Karpas-422 (cell line): ENCODE results near the gene TRABD2B. TPM values are rescaled to one million over a fixed set of nuclear protein-coding genes. Genes with fewer than 3 reads are reported as not detected.

ENCODE experiments used
- DNase-seq: peaks from one replicate; pipeline ENCODE4 v3.0.0-alpha.2; 2015
- H2AFZ ChIP-seq: fragments of 200-600 bp; sonication (generic); 2 replicates; pipeline ENCODE4 v1.6.1; 2014; ENCODE audit warnings: antibody characterized with exemption, low read length, mixed read lengths
- H3K27ac ChIP-seq: fragments of 200-600 bp; sonication (generic); 2 replicates; pipeline ENCODE4 v1.5.1; 2014; ENCODE audit warnings: mild to moderate bottlenecking, low read length, moderate library complexity
- H3K27me3 ChIP-seq: fragments of 200-600 bp; sonication (generic); 2 replicates; pipeline ENCODE4 v1.6.1; 2014; ENCODE audit warnings: low read length, mixed read lengths
- H3K36me3 ChIP-seq: fragments of 200-600 bp; sonication (generic); 2 replicates; pipeline ENCODE4 v1.6.1; 2014; ENCODE audit warnings: low read length, mixed read lengths; ENCODE audit not compliant: insufficient read depth
- H3K4me1 ChIP-seq: fragments of 200-600 bp; sonication (generic); 2 replicates; pipeline ENCODE4 v1.6.1; 2014; ENCODE audit warnings: mild to moderate bottlenecking, low read length, mixed read lengths
- H3K4me2 ChIP-seq: fragments of 200-600 bp; sonication (generic); 2 replicates; pipeline ENCODE4 v1.6.1; 2014; ENCODE audit warnings: low read length, low read depth, mild to moderate bottlenecking; ENCODE audit not compliant: poor library complexity, severe bottlenecking
- H3K4me3 ChIP-seq: fragments of 200-600 bp; sonication (generic); 2 replicates; pipeline ENCODE4 v1.5.1; 2014; ENCODE audit warnings: mild to moderate bottlenecking, antibody characterized with exemption, low read length, mixed read lengths
- H3K79me2 ChIP-seq: fragments of 200-600 bp; sonication (generic); 2 replicates; pipeline ENCODE4 v1.6.1; 2014; ENCODE audit warnings: mild to moderate bottlenecking, low read length, mixed read lengths
- H3K9ac ChIP-seq: fragments of 200-600 bp; sonication (generic); 2 replicates; pipeline ENCODE4 v1.6.0; 2014; ENCODE audit warnings: low read length
- H3K9me2 ChIP-seq: fragments of 200-600 bp; sonication (generic), shearing (Covaris generic); replicated peaks from 2 replicates; pipeline ENCODE4 v1.6.0; 2014; ENCODE audit warnings: mild to moderate bottlenecking, low read length, moderate library complexity; ENCODE audit not compliant: insufficient read depth
- H3K9me3 ChIP-seq: fragments of 300-700, 200-600 bp; sonication (generic); 2 replicates; pipeline ENCODE4 v1.6.1; 2014; ENCODE audit warnings: low read length, mixed read lengths
- H4K20me1 ChIP-seq: fragments of 200-600 bp; sonication (generic); 2 replicates; pipeline ENCODE4 v1.6.1; 2014; ENCODE audit warnings: mild to moderate bottlenecking, antibody characterized with exemption, low read length, low read depth; ENCODE audit not compliant: insufficient read depth
- total RNA-seq: library from RNA; depleted of rRNA; stranded (reverse); fragments of >200 nt; shearing (Covaris generic); gene quantifications from 2 replicates; pipeline ENCODE4 v1.2.3, GENCODE V29; 2014; ENCODE audit warnings: low replicate concordance

Gene TRABD2B
- total RNA-seq, 1 experiment from 2014 or later, result not detected

DNA sequence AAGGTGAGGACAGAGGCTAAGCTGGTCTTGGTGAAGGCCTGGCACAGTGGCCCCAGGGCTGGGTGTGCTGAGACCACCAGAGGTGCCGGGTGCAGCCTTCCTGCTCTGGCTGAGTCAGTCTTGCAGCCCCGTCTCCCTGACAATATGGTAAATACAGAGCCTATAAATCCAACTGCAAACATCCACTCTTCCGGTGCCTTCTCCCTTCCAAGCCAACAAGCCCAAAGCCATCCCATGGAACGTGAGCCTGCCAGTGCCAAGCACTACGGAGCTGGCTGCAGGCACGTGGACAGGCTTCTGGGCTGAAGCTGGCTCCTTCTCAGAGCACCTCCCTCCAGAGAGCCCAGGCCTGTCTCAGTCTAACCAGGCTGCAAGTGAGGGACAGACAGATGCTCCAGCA lies 70.0 kb downstream of the TRABD2B start:
- Histone ChIP-seq H2AFZ (no peak overlapping the region), H4K20me1 (no peaks in the 10 kb centered on the region), H3K9me3 (no peaks in the 10 kb centered on the region), H3K27ac (no peak overlapping the region), H3K79me2 (no peaks in the 10 kb centered on the region), H3K4me3 (no peak overlapping the region), H3K9me2 (no peaks in the 10 kb centered on the region), H3K4me1 (peaks cover 5% of the 10 kb centered on the region; the same call in 1 of the 2 replicates), H3K27me3 (0 out of 2 replicates have a peak, but pooled peaks cover 2% of the 10 kb centered on the region), H3K9ac (no peak overlapping the region), H3K4me2 (no peak overlapping the region), H3K36me3 (no peaks in the 10 kb centered on the region)
- no peak for DNase-seq

DNA sequence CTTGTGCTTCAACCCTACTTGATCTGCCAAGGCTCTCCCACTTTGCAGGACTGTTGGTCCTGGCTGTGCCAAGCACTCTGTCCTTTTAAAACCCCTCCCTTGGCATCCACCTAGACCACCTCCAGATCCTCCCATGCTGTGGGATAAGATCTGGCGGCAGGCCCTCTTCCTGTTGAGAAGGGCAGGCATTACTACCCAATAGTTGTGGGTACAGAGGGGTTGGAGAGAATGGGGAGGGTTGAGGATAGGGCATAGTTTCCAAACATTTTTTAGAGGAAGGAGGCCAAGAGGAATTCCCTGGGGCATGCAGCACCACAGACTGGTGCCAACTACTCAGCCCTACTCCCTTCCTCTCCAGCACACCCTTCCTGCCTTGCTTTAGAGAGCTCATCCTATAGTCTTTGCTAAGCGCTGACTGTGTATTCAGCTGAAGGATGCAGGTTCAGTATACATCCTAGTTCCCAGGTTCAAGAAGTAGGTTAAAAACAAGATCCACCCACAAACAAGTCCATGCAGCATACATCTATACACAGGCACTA lies 70.7 kb downstream of the TRABD2B start:
- Histone ChIP-seq H3K9ac (no peak overlapping the region), H3K9me3 (no peaks in the 10 kb centered on the region), H3K4me1 (peaks cover 5% of the 10 kb centered on the region; the same call in 1 of the 2 replicates), H3K4me3 (no peak overlapping the region), H3K79me2 (no peaks in the 10 kb centered on the region), H2AFZ (no peak overlapping the region), H4K20me1 (no peaks in the 10 kb centered on the region), H3K27me3 (0 out of 2 replicates have a peak, but pooled peaks cover 2% of the 10 kb centered on the region), H3K36me3 (no peaks in the 10 kb centered on the region), H3K4me2 (no peak overlapping the region), H3K9me2 (no peaks in the 10 kb centered on the region), H3K27ac (no peak overlapping the region)
- DNase-seq, result no peak

GRCh38 chr1:47924270-47925048 lies 72.7 kb downstream of the TRABD2B start:
- no peak overlapping the region for H3K4me2 ChIP-seq
- H2AFZ ChIP-seq, result no peak overlapping the region
- no peak overlapping the region for H3K4me3 ChIP-seq
- no peaks in the 10 kb centered on the region for H3K9me2 ChIP-seq
- H3K36me3 ChIP-seq, result no peaks in the 10 kb centered on the region
- no peaks in the 10 kb centered on the region for H3K79me2 ChIP-seq
- H3K9me3 ChIP-seq, result no peaks in the 10 kb centered on the region
- H3K9ac ChIP-seq, result no peak overlapping the region
- H3K27me3 ChIP-seq, result no peaks in the 10 kb centered on the region
- peaks cover 5% of the 10 kb centered on the region; the same call in 1 of the 2 replicates for H3K4me1 ChIP-seq
- no peaks in the 10 kb centered on the region for H4K20me1 ChIP-seq
- no peak for DNase-seq
- H3K27ac ChIP-seq, result no peak overlapping the region

- no peak for DNase-seq
- no peak overlapping the region for H3K4me2 ChIP-seq
- no peaks in the 10 kb centered on the region for H3K9me3 ChIP-seq
- no peaks in the 10 kb centered on the region for H4K20me1 ChIP-seq
- no peaks in the 10 kb centered on the region for H3K27me3 ChIP-seq
- peaks cover 5% of the 10 kb centered on the region; the same call in 1 of the 2 replicates for H3K4me1 ChIP-seq
- no peak overlapping the region for H3K4me3 ChIP-seq
- no peaks in the 10 kb centered on the region for H3K9me2 ChIP-seq
- no peak overlapping the region for H3K9ac ChIP-seq
- no peaks in the 10 kb centered on the region for H3K36me3 ChIP-seq
- H3K79me2 ChIP-seq, result no peaks in the 10 kb centered on the region
- H3K27ac ChIP-seq, result no peak overlapping the region
- no peak overlapping the region for H2AFZ ChIP-seq
These were observed 75.2 kb downstream of the TRABD2B start for GRCh38 chr1:47921935-47922415.

- Histone ChIP-seq H3K27me3 (no peaks in the 10 kb centered on the region), H2AFZ (no peak overlapping the region), H3K36me3 (no peaks in the 10 kb centered on the region), H3K9me3 (no peaks in the 10 kb centered on the region), H3K4me3 (no peak overlapping the region), H3K9me2 (no peaks in the 10 kb centered on the region), H4K20me1 (no peaks in the 10 kb centered on the region), H3K79me2 (no peaks in the 10 kb centered on the region), H3K4me2 (no peak overlapping the region), H3K9ac (no peak overlapping the region), H3K4me1 (no peaks in the 10 kb centered on the region), H3K27ac (no peak overlapping the region)
- DNase-seq, result no peak
These were observed 77.9 kb downstream of the TRABD2B start for GRCh38 chr1:47919113-47919833.

DNA sequence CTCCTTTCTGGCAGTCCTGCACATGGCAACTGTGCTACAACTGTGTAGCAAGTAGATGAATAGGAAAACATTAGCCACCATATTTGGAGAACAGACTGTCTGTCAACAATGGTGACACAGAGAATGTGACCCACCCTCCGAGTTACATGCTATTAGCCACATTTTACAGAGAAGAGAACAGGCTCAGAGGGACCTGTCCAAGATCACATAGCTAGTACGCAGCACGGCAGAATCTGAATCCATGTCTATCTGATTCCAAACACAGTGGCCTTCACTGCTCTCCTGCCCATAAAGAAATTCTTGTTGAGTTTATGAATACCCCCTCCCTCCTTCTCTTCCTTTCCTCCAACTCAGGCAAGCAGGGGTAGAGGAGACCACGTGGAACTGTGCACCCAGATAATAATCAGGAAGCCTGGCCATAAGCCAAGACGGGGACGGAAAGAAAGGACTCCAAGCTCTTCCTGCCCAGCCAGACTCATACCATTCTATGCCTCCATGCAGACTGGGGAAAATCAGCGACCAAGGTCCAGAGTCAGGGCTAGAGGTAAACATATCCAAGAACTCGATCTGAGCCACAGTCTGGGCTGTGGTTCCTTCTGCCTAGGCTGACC lies 78.8 kb downstream of the TRABD2B start:
- no peak overlapping the region for H3K27ac ChIP-seq
- H3K4me1 ChIP-seq, result no peaks in the 10 kb centered on the region
- H3K9me2 ChIP-seq, result no peaks in the 10 kb centered on the region
- H3K9me3 ChIP-seq, result no peaks in the 10 kb centered on the region
- no peak overlapping the region for H3K4me3 ChIP-seq
- no peaks in the 10 kb centered on the region for H3K27me3 ChIP-seq
- H3K4me2 ChIP-seq, result no peak overlapping the region
- DNase-seq, result no peak
- no peaks in the 10 kb centered on the region for H3K79me2 ChIP-seq
- H4K20me1 ChIP-seq, result no peaks in the 10 kb centered on the region
- no peak overlapping the region for H2AFZ ChIP-seq
- no peak overlapping the region for H3K9ac ChIP-seq
- H3K36me3 ChIP-seq, result no peaks in the 10 kb centered on the region

- H3K4me1 ChIP-seq, result no peaks in the 10 kb centered on the region
- H2AFZ ChIP-seq, result no peak overlapping the region
- no peak overlapping the region for H3K9ac ChIP-seq
- DNase-seq, result no peak
- no peak overlapping the region for H3K4me3 ChIP-seq
- H3K79me2 ChIP-seq, result no peaks in the 10 kb centered on the region
- no peaks in the 10 kb centered on the region for H3K9me2 ChIP-seq
- H4K20me1 ChIP-seq, result no peaks in the 10 kb centered on the region
- no peak overlapping the region for H3K4me2 ChIP-seq
- H3K36me3 ChIP-seq, result no peaks in the 10 kb centered on the region
- H3K27ac ChIP-seq, result no peak overlapping the region
- no peaks in the 10 kb centered on the region for H3K9me3 ChIP-seq
- no peaks in the 10 kb centered on the region for H3K27me3 ChIP-seq
These were observed 79.5 kb downstream of the TRABD2B start for GRCh38 chr1:47917687-47918086.
